ENCODE measurements around the gene OR52E4. TPM values are rescaled to one million over a fixed set of nuclear protein-coding genes. Genes with fewer than 3 reads are reported as not detected.

Gene OR52E4
- total and polyA plus RNA-seq, 12 donors, result not detected

GRCh38 chr11:5865826-5866225, 14.6 kb upstream of the OR52E4 start:
- intact Hi-C loops (cut with DNase I), result no loop called here
- no peak for TF ChIP-seq POLR2A (IDR thresholded peaks at IDR 0.05)
- no peak for TF ChIP-seq CTCF (IDR thresholded peaks at IDR 0.05)
- DNase-seq, result no peak
- Histone ChIP-seq H3K9me3 (replicated peaks in 1 of 3) (no peaks in the 10 kb centered on the region), H3K4me1 (replicated peaks in 1 of 2) (no peaks in the 10 kb centered on the region), H3K36me3 (replicated peaks in 1 of 2) (no peaks in the 10 kb centered on the region), H3K4me3 (no peak overlapping the region), H3K27ac (no peak overlapping the region), H3K27me3 (no peaks in the 10 kb centered on the region)
- 82 to 87% (median 84%) methylated on average over 2 of the region's 2 CpGs for WGBS, 4 donors

GRCh38 chr11:5878564-5878963, 1.9 kb upstream of the OR52E4 start:
- Histone ChIP-seq H3K36me3 (replicated peaks in 1 of 2) (no peaks in the 10 kb centered on the region), H3K27ac (no peak overlapping the region), H3K9me3 (replicated peaks in 1 of 3) (peaks cover 0 to 4% (median 0%) of the 10 kb centered on the region in 3 donors), H3K4me3 (no peak overlapping the region), H3K4me1 (replicated peaks in 1 of 2) (no peaks in the 10 kb centered on the region), H3K27me3 (no peaks in the 10 kb centered on the region)
- DNase-seq, result no peak
- intact Hi-C loops (cut with DNase I), result no loop called here
- 60 to 70% (median 64%) methylated on average over 2 of the region's 2 CpGs for WGBS, 4 donors
- TF ChIP-seq CTCF (IDR thresholded peaks at IDR 0.05) (no peak), POLR2A (IDR thresholded peaks at IDR 0.05) (no peak)

- DNase-seq, result no peak
- Histone ChIP-seq H3K27ac (no peak overlapping the region), H3K4me3 (no peak overlapping the region), H3K4me1 (replicated peaks in 1 of 2) (no peaks in the 10 kb centered on the region), H3K27me3 (no peaks in the 10 kb centered on the region), H3K36me3 (replicated peaks in 1 of 2) (no peaks in the 10 kb centered on the region), H3K9me3 (replicated peaks in 1 of 3) (peaks cover 0 to 4% (median 0%) of the 10 kb centered on the region in 3 donors)
- intact Hi-C loops (cut with DNase I), result no loop called here
- TF ChIP-seq CTCF (IDR thresholded peaks at IDR 0.05) (no peak), POLR2A (IDR thresholded peaks at IDR 0.05) (no peak)
Measured at GRCh38 chr11:5881756-5882155, 1.3 kb downstream of the OR52E4 start.

- H3K27me3 ChIP-seq, result no peaks in the 10 kb centered on the region
- H3K9me3 ChIP-seq (replicated peaks in 1 of 3), result peaks cover 0 to 4% (median 0%) of the 10 kb centered on the region in 3 donors
- 47 to 60% (median 49%) methylated on average over 3 of the region's 3 CpGs for WGBS, 4 donors
- intact Hi-C loops (cut with DNase I), result no loop called here
- TF ChIP-seq POLR2A (IDR thresholded peaks at IDR 0.05) (no peak), CTCF (IDR thresholded peaks at IDR 0.05) (no peak)
- H3K4me3 ChIP-seq, result no peak overlapping the region
- DNase-seq, result no peak
- no peaks in the 10 kb centered on the region for H3K36me3 ChIP-seq (replicated peaks in 1 of 2)
- H3K4me1 ChIP-seq (replicated peaks in 1 of 2), result no peaks in the 10 kb centered on the region
- no peak overlapping the region for H3K27ac ChIP-seq
Measured at GRCh38 chr11:5887172-5887571, 6.7 kb downstream of the OR52E4 start.
